Measurements from ENCODE around the gene BMX. TPM values are rescaled to one million over a fixed set of nuclear protein-coding genes. Genes with fewer than 3 reads are reported as not detected.

The BMX gene
- total and polyA plus RNA-seq, 4 donors = 0.32 to 2.9 (median 0.87) TPM

DNA sequence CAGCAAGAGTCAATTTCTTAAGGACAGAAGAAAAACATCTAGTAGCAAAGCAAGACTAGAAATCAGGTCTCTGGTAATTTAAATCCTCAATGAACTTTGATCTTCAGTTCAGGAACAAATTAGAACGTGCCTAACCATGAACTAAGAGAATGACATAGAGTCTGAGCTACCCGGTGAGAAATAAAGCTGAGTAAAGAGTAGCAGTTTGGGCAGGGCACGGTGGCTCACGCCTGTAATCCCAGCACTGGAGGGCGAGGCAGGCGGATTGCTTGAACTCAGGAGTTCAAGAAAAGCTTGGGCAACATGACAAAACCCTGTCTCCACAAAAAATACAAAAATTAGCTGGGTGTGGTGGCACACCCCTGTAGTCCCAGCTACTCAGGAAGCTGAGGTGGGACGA is 62.4 kb downstream of the BMX start:
- WGBS (ENCODE audit: insufficient coverage) = 76% methylated on average over 5 of the region's 7 CpGs
- DNase-seq (ENCODE audit: low read depth in 4 of 6, low spot score in 6 of 6) = no peak
- no peak overlapping the region for H3K27ac ChIP-seq (ENCODE audit: low read depth, low read length)
- no peaks in the 10 kb centered on the region for H3K36me3 ChIP-seq (ENCODE audit: control insufficient read depth, insufficient read depth, low read length)
- peaks cover 3% of the 10 kb centered on the region for H3K4me1 ChIP-seq (ENCODE audit: control insufficient read depth, insufficient read depth, low read length)
- no peak overlapping the region for H3K4me3 ChIP-seq (ENCODE audit: low read depth, low read length)
- no peaks in the 10 kb centered on the region for H3K9me3 ChIP-seq (ENCODE audit: control insufficient read depth, insufficient read depth, low read length)
- peaks cover 32% of the 10 kb centered on the region for H3K27me3 ChIP-seq (ENCODE audit: control insufficient read depth, insufficient read depth, low read length)

DNA sequence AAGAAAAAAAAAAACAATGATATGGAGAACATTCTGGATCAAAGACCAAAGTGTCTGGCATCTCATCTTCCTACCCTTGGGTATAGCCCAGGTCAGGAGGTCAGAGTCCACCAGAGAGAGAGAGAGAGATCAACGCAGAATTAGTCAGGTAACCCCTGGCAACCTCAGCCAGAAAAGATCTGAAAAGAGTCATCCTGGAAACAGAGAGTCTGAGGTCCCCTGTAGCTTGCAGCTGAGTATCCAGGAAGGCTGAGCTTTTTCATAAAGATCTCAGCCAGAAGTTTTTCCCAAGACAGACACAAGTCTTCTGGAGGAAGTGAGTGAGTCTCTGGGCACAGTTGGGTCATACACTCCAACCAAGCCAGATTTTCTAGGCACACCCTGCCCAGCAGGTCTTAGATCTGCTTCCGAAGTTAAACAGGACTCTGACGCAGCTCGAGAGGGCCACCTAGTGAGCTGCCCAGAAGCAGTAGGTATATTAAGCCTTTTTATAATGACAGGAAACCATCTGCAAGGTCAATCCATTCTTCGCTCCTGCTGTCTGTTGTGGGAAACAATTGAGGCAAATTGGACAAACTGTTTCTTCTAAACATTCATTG is 64.5 kb downstream of the BMX start:
- H3K27me3 ChIP-seq (ENCODE audit: control insufficient read depth, insufficient read depth, low read length) = peaks cover 28% of the 10 kb centered on the region
- no peaks in the 10 kb centered on the region for H3K9me3 ChIP-seq (ENCODE audit: control insufficient read depth, insufficient read depth, low read length)
- H3K4me1 ChIP-seq (ENCODE audit: control insufficient read depth, insufficient read depth, low read length) = peaks cover 3% of the 10 kb centered on the region
- DNase-seq (ENCODE audit: low read depth in 4 of 6, low spot score in 6 of 6) = peak in 3 of 6 donors; percentile 14 to 48 (median 41)
- H3K4me3 ChIP-seq (ENCODE audit: low read depth, low read length) = no peak overlapping the region
- H3K27ac ChIP-seq (ENCODE audit: low read depth, low read length) = no peak overlapping the region
- H3K36me3 ChIP-seq (ENCODE audit: control insufficient read depth, insufficient read depth, low read length) = no peaks in the 10 kb centered on the region
- 29% methylated on average over 1 of the region's 5 CpGs for WGBS (ENCODE audit: insufficient coverage)

DNA sequence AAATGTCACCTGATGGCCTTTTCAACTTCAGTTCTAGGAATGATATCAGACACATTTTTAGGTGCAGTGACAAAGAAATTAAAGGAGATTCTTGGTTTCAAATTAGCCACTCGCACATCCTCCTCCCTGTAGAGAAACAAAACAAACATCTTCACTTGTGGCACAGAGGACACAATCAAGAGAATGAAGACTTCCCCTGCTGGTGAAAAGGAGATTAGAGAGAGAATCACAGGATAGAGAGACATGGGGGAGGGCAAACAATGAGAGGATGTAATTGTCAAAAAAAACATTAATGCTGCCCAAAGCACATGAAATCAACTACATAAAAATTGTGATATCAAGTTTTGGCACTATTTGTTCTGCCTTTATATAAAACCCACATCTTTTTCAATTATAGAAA is 65.6 kb downstream of the BMX start:
- no peak for DNase-seq (ENCODE audit: low read depth in 4 of 6, low spot score in 6 of 6)
- peaks cover 28% of the 10 kb centered on the region for H3K27me3 ChIP-seq (ENCODE audit: control insufficient read depth, insufficient read depth, low read length)
- H3K27ac ChIP-seq (ENCODE audit: low read depth, low read length) = no peak overlapping the region
- peaks cover 3% of the 10 kb centered on the region for H3K4me1 ChIP-seq (ENCODE audit: control insufficient read depth, insufficient read depth, low read length)
- H3K9me3 ChIP-seq (ENCODE audit: control insufficient read depth, insufficient read depth, low read length) = no peaks in the 10 kb centered on the region
- no peak overlapping the region for H3K4me3 ChIP-seq (ENCODE audit: low read depth, low read length)
- H3K36me3 ChIP-seq (ENCODE audit: control insufficient read depth, insufficient read depth, low read length) = no peaks in the 10 kb centered on the region
- no CpG with 5 or more reads among the region's 1 CpG for WGBS (ENCODE audit: insufficient coverage)

DNA sequence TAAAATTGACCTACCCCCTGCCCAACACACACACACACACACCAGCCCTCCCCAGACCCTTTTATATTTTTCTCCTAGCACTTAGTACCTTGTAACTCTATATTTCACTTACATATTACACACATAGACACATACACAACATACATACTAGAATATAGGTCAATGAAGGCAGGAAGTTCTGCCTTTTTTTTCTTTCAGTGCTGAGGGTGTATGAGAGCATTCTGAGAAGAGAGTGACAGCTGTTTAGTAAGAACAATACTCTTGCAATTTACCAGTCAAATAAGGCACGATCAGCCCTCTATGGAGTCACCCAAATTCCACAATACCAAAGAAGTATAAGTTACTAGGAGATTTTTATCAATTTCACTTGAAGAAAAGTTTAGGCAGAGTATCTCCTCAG is 66.7 kb downstream of the BMX start:
- WGBS (ENCODE audit: insufficient coverage) = no CpG with 5 or more reads among the region's 1 CpG
- H3K27me3 ChIP-seq (ENCODE audit: control insufficient read depth, insufficient read depth, low read length) = peaks cover 36% of the 10 kb centered on the region

DNA sequence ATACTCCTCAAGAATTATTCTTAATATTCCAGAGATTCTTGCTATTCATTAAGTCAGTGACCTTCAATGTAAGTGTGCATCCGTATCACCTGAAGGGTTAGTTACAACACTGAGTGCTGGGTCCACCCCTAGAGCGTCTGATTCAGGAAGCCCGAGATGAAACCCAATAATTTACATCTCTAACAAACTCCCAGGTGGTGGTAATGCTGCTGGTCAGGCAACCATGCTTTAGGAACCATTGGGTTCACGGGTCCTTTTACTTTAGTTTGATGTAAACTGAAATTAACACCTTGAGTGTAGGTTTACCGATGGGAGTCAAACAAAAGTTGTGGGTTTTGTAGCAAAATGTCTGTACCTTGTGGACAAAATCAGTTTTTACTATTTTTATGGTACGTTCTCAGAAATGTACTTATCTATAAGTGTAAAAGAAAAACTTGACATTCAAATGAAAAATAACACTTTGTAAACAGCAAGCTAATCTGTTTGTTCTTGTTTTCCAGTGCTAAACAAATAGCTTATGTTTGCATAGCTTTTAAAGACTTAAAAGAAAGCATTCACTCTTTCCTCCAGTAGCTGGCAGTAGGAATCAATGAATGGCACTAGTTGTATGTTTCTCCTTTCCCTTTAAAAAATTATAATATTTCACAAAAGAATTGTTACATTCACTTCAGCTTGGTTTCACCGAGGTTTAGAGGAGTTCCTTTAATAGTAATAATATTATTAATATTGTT is 67.4 kb downstream of the BMX start:
- H3K27me3 ChIP-seq (ENCODE audit: control insufficient read depth, insufficient read depth, low read length) = peaks cover 39% of the 10 kb centered on the region
- 50% methylated on average over 2 of the region's 7 CpGs for WGBS (ENCODE audit: insufficient coverage)
- no peaks in the 10 kb centered on the region for H3K9me3 ChIP-seq (ENCODE audit: control insufficient read depth, insufficient read depth, low read length)
- no peak overlapping the region for H3K27ac ChIP-seq (ENCODE audit: low read depth, low read length)
- peaks cover 3% of the 10 kb centered on the region for H3K4me1 ChIP-seq (ENCODE audit: control insufficient read depth, insufficient read depth, low read length)
- H3K4me3 ChIP-seq (ENCODE audit: low read depth, low read length) = no peak overlapping the region
- no peaks in the 10 kb centered on the region for H3K36me3 ChIP-seq (ENCODE audit: control insufficient read depth, insufficient read depth, low read length)
- DNase-seq (ENCODE audit: low read depth in 4 of 6, low spot score in 6 of 6) = peak in 1 of 6 donors; percentile 22

More for the DNA sequence above, 66.7 kb downstream of the BMX start:
- H3K4me3 ChIP-seq (ENCODE audit: low read depth, low read length) = no peak overlapping the region
- H3K36me3 ChIP-seq (ENCODE audit: control insufficient read depth, insufficient read depth, low read length) = no peaks in the 10 kb centered on the region
- no peak for DNase-seq (ENCODE audit: low read depth in 4 of 6, low spot score in 6 of 6)
- H3K9me3 ChIP-seq (ENCODE audit: control insufficient read depth, insufficient read depth, low read length) = no peaks in the 10 kb centered on the region
- peaks cover 3% of the 10 kb centered on the region for H3K4me1 ChIP-seq (ENCODE audit: control insufficient read depth, insufficient read depth, low read length)
- no peak overlapping the region for H3K27ac ChIP-seq (ENCODE audit: low read depth, low read length)

DNA sequence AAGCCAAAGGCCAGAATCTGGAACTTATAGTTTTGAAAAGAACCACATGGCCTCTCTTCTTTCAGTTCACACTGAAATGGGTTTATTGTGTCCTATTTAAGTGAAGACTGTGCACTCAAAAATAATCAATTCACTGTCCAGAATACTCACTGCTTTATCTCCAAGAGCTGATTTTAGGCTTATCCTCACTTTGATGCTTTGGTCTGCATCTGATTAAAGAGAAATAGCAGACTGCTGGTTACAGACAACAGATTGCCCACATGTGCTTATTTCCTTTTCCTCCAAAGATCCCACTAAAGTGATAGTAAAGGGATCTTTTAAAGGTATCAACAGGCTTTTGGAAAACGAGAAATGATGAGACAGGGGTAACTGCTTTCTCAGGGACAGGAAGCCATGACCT is 69.5 kb downstream of the BMX start:
- 56% methylated on average over 1 of the region's 1 CpG for WGBS (ENCODE audit: insufficient coverage)
- no peaks in the 10 kb centered on the region for H3K9me3 ChIP-seq (ENCODE audit: control insufficient read depth, insufficient read depth, low read length)
- no peaks in the 10 kb centered on the region for H3K36me3 ChIP-seq (ENCODE audit: control insufficient read depth, insufficient read depth, low read length)
- H3K4me1 ChIP-seq (ENCODE audit: control insufficient read depth, insufficient read depth, low read length) = peaks cover 3% of the 10 kb centered on the region
- DNase-seq (ENCODE audit: low read depth in 4 of 6, low spot score in 6 of 6) = no peak
- no peak overlapping the region for H3K27ac ChIP-seq (ENCODE audit: low read depth, low read length)
- H3K27me3 ChIP-seq (ENCODE audit: control insufficient read depth, insufficient read depth, low read length) = peaks cover 47% of the 10 kb centered on the region
- H3K4me3 ChIP-seq (ENCODE audit: low read depth, low read length) = no peak overlapping the region

DNA sequence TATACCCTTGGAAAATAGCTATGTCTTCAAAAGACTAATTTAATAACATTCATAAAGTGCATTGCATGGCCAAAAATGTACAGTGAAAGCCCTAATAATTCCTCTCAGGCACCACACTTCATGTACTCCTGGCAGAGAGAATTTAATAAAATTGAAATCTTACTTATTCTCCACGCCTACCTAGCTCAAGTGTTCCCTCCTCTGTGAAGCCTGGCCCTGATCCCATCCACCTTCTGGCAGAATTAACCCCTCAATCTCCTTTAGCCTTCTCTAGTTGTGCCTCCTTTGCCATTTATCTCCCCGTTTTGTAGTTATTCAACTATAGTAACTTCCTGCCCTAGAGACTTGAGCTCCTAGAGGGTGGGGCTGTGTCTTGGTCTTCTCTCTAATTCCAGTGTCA is 73.4 kb downstream of the BMX start:
- peaks cover 38% of the 10 kb centered on the region for H3K27me3 ChIP-seq (ENCODE audit: control insufficient read depth, insufficient read depth, low read length)
- no peak for DNase-seq (ENCODE audit: low read depth in 4 of 6, low spot score in 6 of 6)
- H3K27ac ChIP-seq (ENCODE audit: low read depth, low read length) = no peak overlapping the region
- no CpG with 5 or more reads among the region's 2 CpGs for WGBS (ENCODE audit: insufficient coverage)
- no peaks in the 10 kb centered on the region for H3K4me1 ChIP-seq (ENCODE audit: control insufficient read depth, insufficient read depth, low read length)
- H3K4me3 ChIP-seq (ENCODE audit: low read depth, low read length) = no peak overlapping the region
- H3K9me3 ChIP-seq (ENCODE audit: control insufficient read depth, insufficient read depth, low read length) = no peaks in the 10 kb centered on the region
- no peaks in the 10 kb centered on the region for H3K36me3 ChIP-seq (ENCODE audit: control insufficient read depth, insufficient read depth, low read length)

DNA sequence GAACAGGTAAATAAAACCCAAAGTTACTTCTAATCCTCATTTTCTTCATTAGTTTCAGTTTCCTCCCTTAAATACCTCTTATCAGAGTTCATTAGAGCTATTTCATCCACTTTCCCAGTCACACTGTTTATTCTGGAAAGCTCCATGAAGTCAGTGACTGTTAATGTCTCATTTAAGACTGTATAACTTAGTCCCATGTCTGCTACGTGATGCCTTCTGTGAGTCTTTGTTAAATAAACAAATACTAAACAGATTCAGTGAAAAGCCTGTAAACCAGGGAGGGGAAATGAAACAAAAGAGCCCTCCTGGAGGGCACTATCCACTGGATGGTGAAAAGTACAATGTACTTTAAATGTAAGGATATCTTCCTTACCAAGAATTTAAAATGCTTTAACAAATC is 75.4 kb downstream of the BMX start:
- H3K27me3 ChIP-seq (ENCODE audit: control insufficient read depth, insufficient read depth, low read length) = peaks cover 40% of the 10 kb centered on the region
- no peaks in the 10 kb centered on the region for H3K9me3 ChIP-seq (ENCODE audit: control insufficient read depth, insufficient read depth, low read length)
- no peak overlapping the region for H3K4me3 ChIP-seq (ENCODE audit: low read depth, low read length)
- DNase-seq (ENCODE audit: low read depth in 4 of 6, low spot score in 6 of 6) = no peak
- no peaks in the 10 kb centered on the region for H3K36me3 ChIP-seq (ENCODE audit: control insufficient read depth, insufficient read depth, low read length)
- WGBS (ENCODE audit: insufficient coverage) = no CpG with 5 or more reads among the region's 1 CpG
- no peaks in the 10 kb centered on the region for H3K4me1 ChIP-seq (ENCODE audit: control insufficient read depth, insufficient read depth, low read length)
- no peak overlapping the region for H3K27ac ChIP-seq (ENCODE audit: low read depth, low read length)

DNA sequence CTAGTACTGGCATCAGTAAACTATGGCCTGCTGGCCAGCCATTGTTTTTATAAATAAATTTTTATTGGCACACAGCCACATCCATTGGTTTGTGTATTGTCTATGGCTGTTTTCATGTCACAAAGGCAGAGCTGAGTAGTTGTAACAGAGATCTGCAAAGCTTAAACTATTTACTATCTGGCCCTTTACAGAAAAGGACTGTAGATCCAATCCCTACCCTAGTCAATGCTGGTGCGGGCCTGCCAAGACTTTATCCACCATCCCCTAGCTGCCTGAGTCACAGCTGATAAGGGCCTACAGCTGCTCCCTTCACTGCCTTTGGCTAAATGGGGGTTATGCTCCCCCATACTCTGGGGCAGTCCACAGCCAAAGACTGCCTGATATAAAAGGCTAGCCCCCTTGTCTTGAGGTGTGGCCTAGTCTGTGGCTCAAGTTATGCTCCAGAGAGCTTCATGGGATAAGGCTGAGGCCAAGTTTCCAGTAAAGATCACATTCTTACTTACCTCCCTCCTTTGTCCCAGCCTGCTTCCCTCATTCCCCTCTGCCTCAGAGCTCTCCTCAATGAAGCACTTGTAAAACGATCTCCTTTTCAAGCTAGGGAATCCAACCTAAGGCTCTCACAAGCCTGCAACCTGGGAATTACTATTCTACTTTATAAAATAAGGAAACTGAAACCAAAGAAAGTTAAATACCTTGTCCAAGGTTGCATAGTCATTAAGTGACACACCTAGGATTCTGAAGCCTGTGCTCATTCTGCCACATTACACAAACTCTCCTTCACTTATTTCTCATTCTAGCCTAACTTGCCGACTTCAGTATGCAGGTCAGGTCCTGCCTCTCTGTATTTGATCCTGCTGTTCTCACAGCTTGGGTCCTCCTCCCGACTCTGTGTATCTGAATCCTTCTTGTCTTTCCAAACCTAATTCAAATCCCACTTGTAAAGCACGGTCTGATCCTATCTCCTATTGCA is 79.5 kb downstream of the BMX start:
- DNase-seq (ENCODE audit: low read depth in 4 of 6, low spot score in 6 of 6) = no peak
- no peaks in the 10 kb centered on the region for H3K36me3 ChIP-seq (ENCODE audit: control insufficient read depth, insufficient read depth, low read length)
- H3K4me3 ChIP-seq (ENCODE audit: low read depth, low read length) = no peak overlapping the region
- H3K27ac ChIP-seq (ENCODE audit: low read depth, low read length) = no peak overlapping the region
- H3K27me3 ChIP-seq (ENCODE audit: control insufficient read depth, insufficient read depth, low read length) = peaks cover 21% of the 10 kb centered on the region
- 40% methylated on average over 5 of the region's 5 CpGs for WGBS (ENCODE audit: insufficient coverage)
- no peaks in the 10 kb centered on the region for H3K9me3 ChIP-seq (ENCODE audit: control insufficient read depth, insufficient read depth, low read length)
- no peaks in the 10 kb centered on the region for H3K4me1 ChIP-seq (ENCODE audit: control insufficient read depth, insufficient read depth, low read length)
